K562 (cell line): Measurements from ENCODE around the gene PKLR. TPM values are rescaled to one million over a fixed set of nuclear protein-coding genes. Genes with fewer than 3 reads are reported as not detected.

Experiments used
- CBX8 ChIP-seq: fragments of 200-600 bp; sonication (generic); IDR thresholded peaks from 2 replicates; pipeline ENCODE4 v1.6.1; 2012; ENCODE audit warnings: borderline replicate concordance, mixed run types, low read depth, mild to moderate bottlenecking, moderate library complexity, mixed read lengths, low read length, control low read depth, inconsistent platforms; ENCODE audit not compliant: poor library complexity, severe bottlenecking; ENCODE audit errors: extremely low read depth
- ELF4 ChIP-seq: fragments of 450-650 bp; formaldehyde crosslinking; IDR thresholded peaks from 2 replicates; pipeline ENCODE4 v1.4.0; 2022; ENCODE audit warnings: missing genetic modification characterization
- EP400 ChIP-seq: fragments of 450-650 bp; IDR thresholded peaks from 2 replicates; pipeline ENCODE4 v1.6.1; 2017; ENCODE audit warnings: antibody characterized with exemption, mild to moderate bottlenecking, moderate library complexity
- ERF ChIP-seq: fragments of 450-650 bp; formaldehyde crosslinking; IDR thresholded peaks from 2 replicates; pipeline ENCODE4 v1.4.0; 2020; ENCODE audit warnings: mild to moderate bottlenecking, mixed read lengths
- FIP1L1 ChIP-seq: fragments of 200-400 bp; formaldehyde crosslinking; IDR thresholded peaks from 2 replicates; pipeline ENCODE4 v1.6.1; 2018; ENCODE audit warnings: mild to moderate bottlenecking, low read depth, low read length; ENCODE audit not compliant: poor library complexity, severe bottlenecking
- MTF1 ChIP-seq: fragments of 250-450 bp; sonication (Bioruptor Pico); IDR thresholded peaks from 2 replicates; pipeline ENCODE4 v1.9.0; 2021; ENCODE audit warnings: moderate library complexity, mild to moderate bottlenecking, inconsistent platforms, borderline replicate concordance
- NR4A1 ChIP-seq, 2 experiments: fragments of 250-450 bp in 1 of 2; fragments of 450-650 bp in 1 of 2; sonication (Bioruptor Pico) in 1 of 2; IDR thresholded peaks; 2 replicates each; pipeline versions ENCODE4 v1.4.0 to v1.6.1; 2016 to 2020; ENCODE audit warnings: mild to moderate bottlenecking in 2 of 2, missing compliant biosample characterization in 1 of 2, missing genetic modification characterization in 1 of 2, moderate library complexity in 1 of 2
- RFX5 ChIP-seq: IDR thresholded peaks from 2 replicates; pipeline ENCODE4 v1.6.1; 2011; ENCODE audit warnings: low read depth, mild to moderate bottlenecking, improper control_type of control experiment, low read length
- SIN3A ChIP-seq, 2 experiments: fragments of 150-350 bp in 1 of 2; IDR thresholded peaks; 2 replicates each; pipeline ENCODE4 v1.6.1; 2011 to 2016; ENCODE audit warnings: borderline replicate concordance in 2 of 2, low read depth in 2 of 2, low read length in 2 of 2, mild to moderate bottlenecking in 2 of 2, moderate library complexity in 2 of 2; ENCODE audit not compliant: control insufficient read depth in 1 of 2
- SIRT6 ChIP-seq: IDR thresholded peaks from one replicate; pipeline ENCODE4 v1.6.1; 2012; ENCODE audit warnings: low read depth, mild to moderate bottlenecking, control low read depth, inconsistent platforms, low read length, moderate library complexity
- SMARCE1 ChIP-seq: fragments of 450-650 bp; IDR thresholded peaks from 2 replicates; pipeline ENCODE4 v1.7.1; 2016; ENCODE audit warnings: mild to moderate bottlenecking
- TBL1XR1 ChIP-seq, 2 experiments: IDR thresholded peaks; 2 replicates each; pipeline ENCODE4 v1.6.1; 2012; ENCODE audit warnings: improper control_type of control experiment in 2 of 2, low read length in 2 of 2, mild to moderate bottlenecking in 1 of 2
- ZNF609 ChIP-seq: sonication (generic); formaldehyde crosslinking; IDR thresholded peaks from 2 replicates; pipeline ENCODE4 v1.8.1; 2023; ENCODE audit warnings: missing genetic modification reagents, mild to moderate bottlenecking, borderline replicate concordance
- ZNF695 ChIP-seq: fragments of 450-650 bp; formaldehyde crosslinking; IDR thresholded peaks from 2 replicates; pipeline ENCODE4 v1.4.0; 2020; ENCODE audit warnings: mild to moderate bottlenecking, moderate library complexity
- ZNF707 ChIP-seq: fragments of 250-450 bp; sonication (Bioruptor Pico); conservative IDR thresholded peaks from 2 replicates; pipeline ENCODE4 v1.8.0; 2022; ENCODE audit warnings: inconsistent platforms, mild to moderate bottlenecking, moderate library complexity
- ZNF766 ChIP-seq: fragments of 200-800 bp; sonication (Bioruptor generic); conservative IDR thresholded peaks from 2 replicates; pipeline ENCODE4 v1.6.1; 2016; ENCODE audit warnings: missing genetic modification characterization, missing compliant biosample characterization
- polyA plus RNA-seq, 8 experiments: library from polyadenylated mRNA; depleted of rRNA in 4 of 8; stranded (reverse) in 5 of 8; unstranded in 3 of 8; fragments of >200 nt; fragmentation: Nextera tagmentation in 2 of 8; fragmentation: Illumina TruSeq in 1 of 8; extraction: Ambion mirVana in 2 of 8; extraction: Trizol in 1 of 8; gene quantifications; 2 replicates each; pipeline versions ENCODE4 v1.2.1 to v1.2.3, GENCODE V29; 2011 to 2014; ENCODE audit warnings: inconsistent platforms in 1 of 8, missing spikeins in 1 of 8
- total RNA-seq, 7 experiments: library from RNA; depleted of rRNA in 6 of 7; stranded (reverse); fragments of >200 nt in 6 of 7; fragmentation: Illumina TruSeq in 2 of 7; extraction: Trizol in 2 of 7; gene quantifications; 2 replicates each; pipeline versions ENCODE4 v1.2.1 to v1.2.3, GENCODE V29; 2011 to 2021; ENCODE audit warnings: low replicate concordance in 1 of 7
- TF ChIP-seq, protein P1 (sequence below): IDR thresholded peaks from 2 replicates; pipeline ENCODE4 v1.6.1; 2011; ENCODE audit not compliant: insufficient read length; ENCODE audit errors: extremely low read depth

PKLR gene
- total and polyA plus RNA-seq, 9 of the 15 experiments (the other 6 are each of a cell fraction or from before 2014, with no cell fraction given), result 10.7 to 78.4 (median 38.2) TPM

- TF ChIP-seq ELF4 (CRISPR knock-in tag), result peak; percentile 61; the same call in 1 of the 2 replicates
- TF ChIP-seq ZNF609, result no peak
- TF ChIP-seq SMARCE1, result no peak
- TF ChIP-seq, protein P1, sequence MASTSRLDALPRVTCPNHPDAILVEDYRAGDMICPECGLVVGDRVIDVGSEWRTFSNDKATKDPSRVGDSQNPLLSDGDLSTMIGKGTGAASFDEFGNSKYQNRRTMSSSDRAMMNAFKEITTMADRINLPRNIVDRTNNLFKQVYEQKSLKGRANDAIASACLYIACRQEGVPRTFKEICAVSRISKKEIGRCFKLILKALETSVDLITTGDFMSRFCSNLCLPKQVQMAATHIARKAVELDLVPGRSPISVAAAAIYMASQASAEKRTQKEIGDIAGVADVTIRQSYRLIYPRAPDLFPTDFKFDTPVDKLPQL, result no peak
- TF ChIP-seq EP400, result no peak
- no peak for TF ChIP-seq CBX8
- TF ChIP-seq SIN3A (IDR thresholded peaks at IDR 0.05; ENCODE audit: borderline replicate concordance in 2 of 2, control insufficient read depth in 1 of 2, low read depth in 2 of 2, low read length in 2 of 2), result no peak
- no peak for TF ChIP-seq MTF1 (CRISPR knock-in tag)
- no peak for TF ChIP-seq NR4A1 (CRISPR knock-in tag; IDR thresholded peaks at IDR 0.05)
- 0 out of 2 replicates have a peak, but pooled peaks have one; percentile 40 for TF ChIP-seq NR4A1 (tag; IDR thresholded peaks at IDR 0.05)
- no peak for TF ChIP-seq RFX5
- no peak for TF ChIP-seq ZNF766 (CRISPR knock-in tag)
- TF ChIP-seq ZNF707 (CRISPR knock-in tag), result no peak
- no peak for TF ChIP-seq TBL1XR1 (IDR thresholded peaks at IDR 0.05; ENCODE audit: low read length in 2 of 2)
- peak; percentile 77; the same call in 1 of the 2 replicates for TF ChIP-seq ERF
- TF ChIP-seq FIP1L1, result no peak
- TF ChIP-seq SIRT6, result no peak
- no peak for TF ChIP-seq ZNF695
Observed at GRCh38 chr1:155320661-155321617, 19.7 kb upstream of the PKLR start, which contains the start of gene RUSC1 (continued).
